ENCODE measurements around the gene TBCC. TPM values are rescaled to one million over a fixed set of nuclear protein-coding genes. Genes with fewer than 3 reads are reported as not detected.
"Not testable (repeated sequence)": the region's sequence is repeated elsewhere in the genome, so short reads cannot be mapped to it uniquely, and the experiment has no call there.

TBCC gene
- total RNA-seq, 3 donors from 2014 or later = 19.6 to 21.4 (median 20.1) TPM

DNA sequence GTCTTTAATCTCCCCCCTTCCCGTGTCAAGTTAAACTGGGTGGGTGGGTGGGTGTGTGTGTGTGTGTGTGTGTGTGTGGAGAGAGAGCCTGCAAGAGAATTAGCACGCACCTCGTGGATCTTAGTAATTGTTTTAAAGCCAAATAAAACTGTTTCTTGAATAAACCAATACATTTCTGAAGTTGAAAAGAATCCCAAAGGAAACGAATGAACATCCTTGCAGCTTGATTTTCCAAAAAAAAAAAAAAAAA is 35.6 kb upstream of the TBCC start:
- Mint-ChIP-seq H3K4me1 (ENCODE audit: low read depth) (peaks cover 36% of the 10 kb centered on the region), H3K36me3 (ENCODE audit: insufficient read depth) (peaks cover 5% of the 10 kb centered on the region), H3K9me3 (no peaks in the 10 kb centered on the region), H3K4me3 (peak overlapping the region; percentile 96), H3K27me3 (ENCODE audit: low read depth) (no peaks in the 10 kb centered on the region)
- ATAC-seq (no peak), DNase-seq (no peak)

DNA sequence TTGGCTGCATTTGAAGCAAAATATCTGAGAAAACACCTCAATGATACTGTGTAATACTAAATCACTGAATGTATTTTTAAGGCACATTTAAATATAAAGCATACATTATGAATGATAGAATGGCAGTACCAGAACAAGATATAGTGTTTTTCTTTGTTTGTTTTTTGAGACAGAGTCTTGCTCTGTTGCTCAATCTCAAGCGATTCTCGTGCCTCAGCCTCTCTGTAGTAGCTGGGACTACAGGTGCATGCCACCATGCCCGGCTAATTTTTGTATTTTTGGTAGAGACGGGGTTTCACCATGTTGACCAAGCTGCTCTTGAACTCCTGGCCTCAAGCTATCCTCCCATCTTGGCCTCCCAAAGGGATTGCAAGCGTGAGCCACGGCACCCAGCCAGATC is 33.6 kb upstream of the TBCC start:
- Mint-ChIP-seq H3K4me3 (no peak overlapping the region), H3K36me3 (ENCODE audit: insufficient read depth) (peaks cover 5% of the 10 kb centered on the region), H3K9me3 (no peaks in the 10 kb centered on the region), H3K27me3 (ENCODE audit: low read depth) (no peaks in the 10 kb centered on the region), H3K4me1 (ENCODE audit: low read depth) (peaks cover 48% of the 10 kb centered on the region)
- DNase-seq (no peak), ATAC-seq (no peak)

GRCh38 chr6:42778122-42778521 is 32.2 kb upstream of the TBCC start:
- DNase-seq (no peak), ATAC-seq (no peak)
- Mint-ChIP-seq H3K4me3 (no peak overlapping the region), H3K9me3 (no peaks in the 10 kb centered on the region), H3K4me1 (ENCODE audit: low read depth) (peaks cover 56% of the 10 kb centered on the region), H3K36me3 (ENCODE audit: insufficient read depth) (no peaks in the 10 kb centered on the region), H3K27me3 (ENCODE audit: low read depth) (no peaks in the 10 kb centered on the region)

DNA sequence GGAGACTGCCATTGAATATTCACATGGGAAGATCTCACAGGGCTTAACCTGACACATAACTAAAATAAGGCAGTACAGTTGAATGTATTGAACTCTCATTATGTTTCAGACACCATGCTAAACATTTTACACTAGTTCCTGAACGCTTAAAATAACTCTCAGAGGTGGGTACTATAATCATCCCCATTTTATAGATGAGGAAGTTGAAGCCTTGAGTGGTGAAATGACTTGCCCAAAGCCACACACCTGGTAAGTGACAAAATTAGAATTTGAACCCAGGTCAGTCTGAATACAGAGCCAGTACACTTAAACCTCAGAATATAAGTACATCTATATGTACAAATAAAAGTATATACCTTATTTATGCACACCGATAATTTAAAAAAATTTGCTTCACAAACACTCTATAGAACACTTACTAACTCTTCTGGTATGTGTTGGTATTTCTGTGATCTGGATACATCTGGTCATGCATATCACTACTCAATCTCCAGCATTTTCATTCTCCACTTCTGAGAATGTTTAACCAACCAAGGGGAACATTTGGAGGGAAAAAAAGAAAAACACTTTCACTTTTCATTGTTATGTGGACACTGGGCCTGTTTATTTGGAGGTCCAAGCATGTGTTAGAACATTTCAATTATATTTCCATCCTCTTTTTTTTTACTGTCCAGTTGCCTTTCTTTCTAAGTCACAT is 31.4 kb upstream of the TBCC start:
- H3K9me3 Mint-ChIP-seq = no peaks in the 10 kb centered on the region
- peaks cover 62% of the 10 kb centered on the region for H3K4me1 Mint-ChIP-seq (ENCODE audit: low read depth)
- H3K36me3 Mint-ChIP-seq (ENCODE audit: insufficient read depth) = no peaks in the 10 kb centered on the region
- DNase-seq (no peak), ATAC-seq (no peak)
- H3K27me3 Mint-ChIP-seq (ENCODE audit: low read depth) = no peaks in the 10 kb centered on the region
- H3K4me3 Mint-ChIP-seq = no peak overlapping the region

- peaks cover 72% of the 10 kb centered on the region for H3K4me1 Mint-ChIP-seq (ENCODE audit: low read depth)
- H3K27me3 Mint-ChIP-seq (ENCODE audit: low read depth); H3K9me3 Mint-ChIP-seq; H3K36me3 Mint-ChIP-seq (ENCODE audit: insufficient read depth): not testable (repeated sequence)
- peak overlapping the region; percentile 78 for H3K4me3 Mint-ChIP-seq
- DNase-seq (peak; percentile 28), ATAC-seq (peak; percentile 58 to 62)
Measured at GRCh38 chr6:42774821-42775487, 29.1 kb upstream of the TBCC start.

GRCh38 chr6:42774201-42774600 is 28.3 kb upstream of the TBCC start:
- no peaks in the 10 kb centered on the region for H3K9me3 Mint-ChIP-seq
- peaks cover 3% of the 10 kb centered on the region for H3K36me3 Mint-ChIP-seq (ENCODE audit: insufficient read depth)
- no peaks in the 10 kb centered on the region for H3K27me3 Mint-ChIP-seq (ENCODE audit: low read depth)
- peak overlapping the region; percentile 78 for H3K4me3 Mint-ChIP-seq
- peak; percentile 19 for DNase-seq
- H3K4me1 Mint-ChIP-seq (ENCODE audit: low read depth) = peaks cover 74% of the 10 kb centered on the region
- peak; percentile 31 to 36 for ATAC-seq

DNA sequence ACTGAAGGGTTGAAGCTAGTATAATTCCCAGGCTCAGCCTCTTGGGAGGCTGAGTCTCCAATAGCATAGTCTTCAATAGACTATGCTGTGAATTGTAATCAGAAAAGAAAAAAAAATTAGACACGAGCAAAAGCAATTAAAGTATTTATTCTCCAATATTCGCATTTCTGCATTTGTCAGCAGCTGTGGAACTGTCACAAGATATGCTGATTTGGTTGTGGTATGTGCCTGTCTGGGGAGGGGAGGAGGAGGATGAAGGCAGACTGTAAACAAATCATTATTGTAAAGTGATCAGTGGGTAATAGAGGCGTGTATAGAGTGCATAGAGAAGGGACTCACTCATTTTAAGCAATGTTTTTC is 25.8 kb upstream of the TBCC start:
- Mint-ChIP-seq H3K4me3 (peak overlapping the region; percentile 66), H3K4me1 (ENCODE audit: low read depth) (peaks cover 67% of the 10 kb centered on the region), H3K9me3 (no peaks in the 10 kb centered on the region), H3K27me3 (ENCODE audit: low read depth) (no peaks in the 10 kb centered on the region), H3K36me3 (ENCODE audit: insufficient read depth) (peaks cover 7% of the 10 kb centered on the region)
- DNase-seq (no peak), ATAC-seq (no peak)

DNA sequence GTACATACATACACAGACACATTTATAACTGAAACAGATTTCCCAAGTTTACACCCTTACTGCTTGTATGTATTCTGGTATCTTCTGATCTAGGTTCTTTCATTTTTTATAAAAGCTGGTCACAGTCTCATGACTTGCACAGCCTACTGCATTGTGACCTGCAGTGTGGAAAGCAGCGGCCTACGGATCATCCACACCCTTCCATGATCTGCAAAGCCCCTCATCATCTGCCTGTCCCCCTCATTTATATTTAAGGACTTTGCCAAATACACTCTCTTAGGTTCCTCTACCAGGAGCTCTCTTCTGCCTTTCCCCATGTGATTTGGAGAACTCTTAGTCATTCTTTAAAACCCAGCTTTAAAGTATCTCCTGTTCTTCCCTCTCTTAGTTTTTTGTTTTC is 23.9 kb upstream of the TBCC start:
- no peak for DNase-seq
- Mint-ChIP-seq H3K36me3 (ENCODE audit: insufficient read depth) (peaks cover 9% of the 10 kb centered on the region), H3K9me3 (no peaks in the 10 kb centered on the region), H3K4me1 (ENCODE audit: low read depth) (peaks cover 60% of the 10 kb centered on the region), H3K27me3 (ENCODE audit: low read depth) (no peaks in the 10 kb centered on the region), H3K4me3 (no peak overlapping the region)
- no peak for ATAC-seq

GRCh38 chr6:42769051-42769450 is 23.1 kb upstream of the TBCC start:
- DNase-seq (no peak), ATAC-seq (no peak)
- Mint-ChIP-seq H3K36me3 (ENCODE audit: insufficient read depth) (peaks cover 9% of the 10 kb centered on the region), H3K4me1 (ENCODE audit: low read depth) (peaks cover 52% of the 10 kb centered on the region), H3K27me3 (ENCODE audit: low read depth) (no peaks in the 10 kb centered on the region), H3K4me3 (no peak overlapping the region), H3K9me3 (no peaks in the 10 kb centered on the region)

DNA sequence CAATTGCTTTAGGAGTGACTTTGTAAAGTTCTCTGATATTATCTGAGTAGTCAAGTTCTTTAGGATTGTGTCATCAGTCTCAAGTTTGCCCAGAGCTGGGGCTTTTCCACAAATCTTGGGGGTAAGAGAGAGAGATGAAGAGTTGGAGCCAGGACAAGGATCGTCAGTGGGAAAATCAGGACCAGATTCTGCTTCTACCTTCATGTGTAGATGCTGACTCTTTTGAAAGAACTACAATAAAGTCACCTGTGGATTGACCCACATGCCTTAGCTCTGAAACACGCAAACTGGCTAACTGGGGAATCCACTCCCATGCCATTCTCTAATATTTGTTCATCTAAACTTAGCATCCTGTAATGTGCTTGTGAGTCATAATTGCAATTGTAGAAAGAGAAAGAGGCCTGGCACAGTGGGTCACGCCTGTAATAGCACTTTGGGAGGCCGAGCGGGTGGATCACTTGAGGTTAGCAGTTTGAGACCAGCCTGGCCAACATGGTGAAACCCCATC is 20.3 kb upstream of the TBCC start:
- no peaks in the 10 kb centered on the region for H3K9me3 Mint-ChIP-seq
- H3K4me1 Mint-ChIP-seq (ENCODE audit: low read depth) = peaks cover 31% of the 10 kb centered on the region
- DNase-seq (no peak), ATAC-seq (no peak)
- H3K4me3 Mint-ChIP-seq = no peak overlapping the region
- H3K27me3 Mint-ChIP-seq (ENCODE audit: low read depth) = no peaks in the 10 kb centered on the region
- peaks cover 9% of the 10 kb centered on the region for H3K36me3 Mint-ChIP-seq (ENCODE audit: insufficient read depth)

GRCh38 chr6:42764911-42765648 is 19.2 kb upstream of the TBCC start:
- Mint-ChIP-seq H3K36me3 (ENCODE audit: insufficient read depth) (peaks cover 7% of the 10 kb centered on the region), H3K27me3 (ENCODE audit: low read depth) (no peaks in the 10 kb centered on the region), H3K4me1 (ENCODE audit: low read depth) (peaks cover 21% of the 10 kb centered on the region), H3K4me3 (no peak overlapping the region), H3K9me3 (no peaks in the 10 kb centered on the region)
- ATAC-seq (no peak), DNase-seq (no peak)

DNA sequence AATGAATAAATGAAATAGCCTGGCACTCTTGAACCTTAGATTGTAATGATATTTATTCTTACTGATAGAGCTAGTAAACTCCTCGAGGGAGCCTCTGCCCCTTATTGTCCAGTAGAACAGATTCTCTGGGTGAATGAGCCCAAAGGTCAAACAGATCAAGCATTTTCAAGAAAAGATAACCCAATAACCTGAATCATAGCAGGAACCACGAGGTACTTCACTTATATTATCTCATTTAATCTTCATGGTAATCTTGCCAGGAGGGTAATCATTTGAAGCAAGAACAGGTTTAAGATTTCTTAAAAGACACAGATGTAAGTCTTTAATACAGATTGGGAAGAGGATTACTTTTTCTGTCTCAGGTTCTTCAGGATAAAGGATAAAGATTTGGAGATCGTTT is 17.0 kb upstream of the TBCC start:
- H3K4me1 Mint-ChIP-seq (ENCODE audit: low read depth) = peaks cover 15% of the 10 kb centered on the region
- no peaks in the 10 kb centered on the region for H3K27me3 Mint-ChIP-seq (ENCODE audit: low read depth)
- H3K9me3 Mint-ChIP-seq = no peaks in the 10 kb centered on the region
- H3K36me3 Mint-ChIP-seq (ENCODE audit: insufficient read depth) = peaks cover 19% of the 10 kb centered on the region
- DNase-seq (no peak), ATAC-seq (no peak)
- H3K4me3 Mint-ChIP-seq = no peak overlapping the region

GRCh38 chr6:42762426-42762859 is 16.5 kb upstream of the TBCC start:
- ATAC-seq = no peak
- DNase-seq = no peak
- no peaks in the 10 kb centered on the region for H3K9me3 Mint-ChIP-seq
- H3K4me1 Mint-ChIP-seq (ENCODE audit: low read depth) = peaks cover 11% of the 10 kb centered on the region
- H3K4me3 Mint-ChIP-seq = no peak overlapping the region
- H3K36me3 Mint-ChIP-seq (ENCODE audit: insufficient read depth) = peaks cover 15% of the 10 kb centered on the region
- H3K27me3 Mint-ChIP-seq (ENCODE audit: low read depth) = no peaks in the 10 kb centered on the region

DNA sequence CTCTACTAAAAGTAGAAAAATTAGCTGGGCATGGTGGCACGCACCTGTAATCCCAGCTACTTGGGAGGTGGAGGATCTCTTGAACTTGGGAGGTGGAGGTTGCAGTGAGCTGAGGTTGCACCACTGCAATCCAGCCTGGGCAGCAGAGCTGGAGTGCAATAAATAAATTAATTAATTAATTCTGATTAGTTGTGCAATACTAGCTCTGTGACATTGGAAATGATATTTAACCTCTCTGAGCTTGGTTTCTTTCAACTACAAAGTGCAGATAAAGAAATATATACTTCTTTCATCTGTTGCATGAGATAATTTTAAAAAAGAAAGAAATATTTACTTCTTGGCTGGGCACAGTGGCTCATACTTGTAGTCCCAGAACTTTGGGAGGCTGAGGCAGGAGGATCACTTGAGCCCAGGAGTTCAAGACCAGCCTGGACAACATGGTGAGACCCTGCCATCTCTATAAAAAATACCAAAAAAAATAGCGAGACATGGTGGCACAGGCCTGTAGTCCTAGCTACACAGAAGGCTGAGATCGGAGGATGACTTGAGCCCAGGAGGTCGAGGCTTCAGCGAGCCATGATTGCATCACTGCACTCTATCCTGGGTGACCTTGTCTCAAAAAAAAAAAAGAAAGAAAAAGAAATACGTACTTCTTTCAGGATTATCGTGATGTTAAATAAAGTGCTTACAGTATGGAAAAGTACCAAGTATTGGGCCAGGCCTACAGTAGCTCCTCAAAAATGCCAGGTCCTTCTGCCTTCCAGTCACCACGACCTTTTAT is 15.6 kb upstream of the TBCC start:
- Mint-ChIP-seq H3K36me3 (ENCODE audit: insufficient read depth) (peaks cover 15% of the 10 kb centered on the region), H3K27me3 (ENCODE audit: low read depth) (no peaks in the 10 kb centered on the region), H3K4me3 (no peak overlapping the region), H3K9me3 (no peaks in the 10 kb centered on the region), H3K4me1 (ENCODE audit: low read depth) (peaks cover 10% of the 10 kb centered on the region)
- ATAC-seq (no peak), DNase-seq (no peak)
